K562 (cell line): ENCODE data around the gene USP4. TPM values are rescaled to one million over a fixed set of nuclear protein-coding genes. Genes with fewer than 3 reads are reported as not detected.

Experiments
- ATAC-seq: fragments of 200-7000 bp; cut with Tn5 transposase; 3 replicates; pipeline ENCODE4 v1.9.1; 2020; ENCODE audit warnings: moderate library complexity
- BruUV-seq: library from RNA; stranded (reverse); fragments of 400-500 nt; replicated peaks from 2 replicates; lab custom pipeline; 2021; lab: Mats Ljungman, UMichigan
- CTCF ChIA-PET: fragments of 300-600 bp; formaldehyde crosslinking; extraction: SDS; loops from one replicate; lab custom pipeline; 2021; ENCODE audit warnings: low intra/inter-chr PET ratio; lab: Yijun Ruan, JAX
- POLR2A ChIA-PET: fragments of 300-600, 350-650 bp; sonication (Branson Sonifier 250); formaldehyde crosslinking; extraction: SDS; loops from one replicate; lab custom pipeline; 2021; ENCODE audit warnings: antibody characterized with exemption, inconsistent platforms; lab: Yijun Ruan, JAX
- DNase-seq, 4 experiments: peaks; one replicate each; pipeline versions ENCODE4 v3.0.0 to v3.0.0-alpha.2; 2011 to 2018; ENCODE audit warnings: low spot score in 3 of 4, mixed read lengths in 3 of 4; ENCODE audit errors: extremely low read depth in 1 of 4
- FAIRE-seq: peaks from 2 replicates; lab custom pipeline; 2011; peaks lifted over from hg19 to GRCh38; lab: Jason Lieb, UNC
- H2AFZ ChIP-seq: 2 replicates; pipeline ENCODE4 v1.6.0; 2011; ENCODE audit warnings: low read depth, low read length, control low read depth, inconsistent platforms
- H3K27ac ChIP-seq: fragments of 200-600 bp; 3 replicates; pipeline ENCODE4 v1.8.0; 2011; ENCODE audit warnings: low read depth, mild to moderate bottlenecking, control low read depth, inconsistent platforms, low read length, moderate library complexity, mixed read lengths; ENCODE audit errors: extremely low read depth
- H3K27me3 ChIP-seq, 2 experiments: fragments of 300-600 bp in 1 of 2; 2 replicates in 1 of 2; 3 replicates in 1 of 2; pipeline versions ENCODE4 v1.6.0 to v1.8.0; 2011; ENCODE audit warnings: inconsistent platforms in 2 of 2, low read length in 2 of 2, mild to moderate bottlenecking in 1 of 2, mixed read lengths in 1 of 2, moderate library complexity in 1 of 2; ENCODE audit not compliant: control insufficient read depth in 2 of 2, insufficient read depth in 2 of 2
- H3K36me3 ChIP-seq: fragments of 300-600 bp; 3 replicates; pipeline ENCODE4 v1.8.0; 2011; ENCODE audit warnings: mild to moderate bottlenecking, low read length, inconsistent platforms; ENCODE audit not compliant: control insufficient read depth, insufficient read depth
- H3K4me1 ChIP-seq, 2 experiments: fragments of 200-600 bp in 1 of 2; replicated peaks in 1 of 2; 2 replicates in 1 of 2; 3 replicates in 1 of 2; pipeline versions ENCODE4 v1.5.1 to v1.8.0; 2011; ENCODE audit warnings: inconsistent platforms in 2 of 2, low read length in 2 of 2, mild to moderate bottlenecking in 1 of 2, mixed read lengths in 1 of 2, moderate library complexity in 1 of 2; ENCODE audit not compliant: control insufficient read depth in 2 of 2, insufficient read depth in 2 of 2
- H3K4me2 ChIP-seq: 2 replicates; pipeline ENCODE4 v1.6.1; 2011; ENCODE audit warnings: low read length, control low read depth, inconsistent platforms, mixed read lengths; ENCODE audit not compliant: insufficient read depth
- H3K4me3 ChIP-seq: fragments of 200-600 bp; sonication (generic), shearing (Covaris generic); 2 replicates; pipeline ENCODE4 v1.5.1; 2016; ENCODE audit warnings: control low read depth, inconsistent platforms
- H3K79me2 ChIP-seq: fragments of 200-600 bp; 3 replicates; pipeline ENCODE4 v1.8.0; 2011; ENCODE audit warnings: low read length, inconsistent platforms; ENCODE audit not compliant: control insufficient read depth, insufficient read depth
- H3K9ac ChIP-seq, 2 experiments: 2 replicates each; pipeline versions ENCODE4 v1.6.0 to v1.6.1; 2011; ENCODE audit warnings: low read depth in 2 of 2, low read length in 2 of 2, control low read depth in 1 of 2, inconsistent platforms in 1 of 2, mild to moderate bottlenecking in 1 of 2, mixed read lengths in 1 of 2; ENCODE audit not compliant: insufficient read depth in 1 of 2
- H3K9me1 ChIP-seq: one replicate; pipeline ENCODE4 v1.6.0; 2011; ENCODE audit warnings: inconsistent platforms, mild to moderate bottlenecking, low read length, moderate library complexity; ENCODE audit not compliant: control insufficient read depth, insufficient read depth
- H3K9me3 ChIP-seq: replicated peaks from 2 replicates; pipeline ENCODE4 v1.5.1; 2011; ENCODE audit warnings: low read depth, low read length, inconsistent platforms; ENCODE audit not compliant: control insufficient read depth, insufficient read depth
- H4K20me1 ChIP-seq: replicated peaks from 2 replicates; pipeline ENCODE4 v1.6.1; 2011; ENCODE audit warnings: low read length, inconsistent platforms, mixed read lengths; ENCODE audit not compliant: control insufficient read depth, insufficient read depth
- ASH1L ChIP-seq: fragments of 450-650 bp; IDR thresholded peaks from 2 replicates; pipeline ENCODE4 v1.6.1; 2018; ENCODE audit warnings: borderline replicate concordance, mild to moderate bottlenecking, low read depth; ENCODE audit not compliant: partially characterized antibody
- CUX1 ChIP-seq: fragments of 200-800 bp; sonication (Bioruptor generic); IDR thresholded peaks from 2 replicates; pipeline ENCODE4 v1.6.1; 2016; ENCODE audit warnings: missing genetic modification characterization, missing compliant biosample characterization
- EP400 ChIP-seq: fragments of 450-650 bp; IDR thresholded peaks from 2 replicates; pipeline ENCODE4 v1.6.1; 2017; ENCODE audit warnings: antibody characterized with exemption, mild to moderate bottlenecking, moderate library complexity
- MLX ChIP-seq, 2 experiments: fragments of 450-650 bp in 1 of 2; sonication (generic) in 1 of 2; formaldehyde crosslinking; conservative IDR thresholded peaks; 2 replicates each; pipeline versions ENCODE4 v1.4.0 to v1.8.1; 2020 to 2022; ENCODE audit warnings: mild to moderate bottlenecking in 1 of 2, missing genetic modification reagents in 1 of 2
- SRSF9 ChIP-seq: fragments of 200-400 bp; formaldehyde crosslinking; IDR thresholded peaks from 2 replicates; pipeline ENCODE4 v1.6.1; 2017; ENCODE audit warnings: low read depth, low read length, borderline replicate concordance
- TCFL5 ChIP-seq: fragments of 250-450 bp; sonication (Bioruptor Pico); conservative IDR thresholded peaks from 2 replicates; pipeline ENCODE4 v1.6.1; 2021; ENCODE audit warnings: mild to moderate bottlenecking, moderate library complexity, matching md5 sums
- ZBTB7A ChIP-seq: IDR thresholded peaks from 2 replicates; pipeline ENCODE4 v1.6.1; 2011; ENCODE audit warnings: low read depth, mild to moderate bottlenecking, low read length, moderate library complexity, borderline replicate concordance; ENCODE audit not compliant: control insufficient read depth
- ZNF384 ChIP-seq: IDR thresholded peaks from 2 replicates; pipeline ENCODE4 v1.6.1; 2012; ENCODE audit warnings: low read depth, low read length, improper control_type of control experiment
- WGBS: fragments of 100-300 bp; shearing (Covaris generic); methylation state at CpG from one replicate; pipeline ENCODE4 v1.1.6; 2016; ENCODE audit warnings: low coverage, mixed read lengths; ENCODE audit not compliant: insufficient coverage; ENCODE audit errors: missing lambda C conversion rate; 5-methylcytosine and 5-hydroxymethylcytosine counted together
- in situ Hi-C: fragments of 300-500 bp; cut with MboI; formaldehyde crosslinking; loops from 4 replicates; pipeline ENCODE4 v1.15.0; 2018; ENCODE audit warnings: inconsistent platforms, mixed read lengths
- intact Hi-C: fragments of 100-400 bp; cut with micrococcal nuclease; formaldehyde crosslinking; loops from 2 replicates; pipeline ENCODE4 v1.14.2; 2022
- polyA plus RNA-seq, 8 experiments: library from polyadenylated mRNA; depleted of rRNA in 4 of 8; stranded (reverse) in 5 of 8; unstranded in 3 of 8; fragments of >200 nt; fragmentation: Nextera tagmentation in 2 of 8; fragmentation: Illumina TruSeq in 1 of 8; extraction: Ambion mirVana in 2 of 8; extraction: Trizol in 1 of 8; gene quantifications; 2 replicates each; pipeline versions ENCODE4 v1.2.1 to v1.2.3, GENCODE V29; 2011 to 2014; ENCODE audit warnings: inconsistent platforms in 1 of 8, missing spikeins in 1 of 8
- total RNA-seq, 7 experiments: library from RNA; depleted of rRNA in 6 of 7; stranded (reverse); fragments of >200 nt in 6 of 7; fragmentation: Illumina TruSeq in 2 of 7; extraction: Trizol in 2 of 7; gene quantifications; 2 replicates each; pipeline versions ENCODE4 v1.2.1 to v1.2.3, GENCODE V29; 2011 to 2021; ENCODE audit warnings: low replicate concordance in 1 of 7
- TF ChIP-seq, protein P1 (sequence below): fragments of 250-450 bp; sonication (Bioruptor Pico); IDR thresholded peaks from 2 replicates; pipeline ENCODE4 v1.8.0; 2022; ENCODE audit warnings: moderate library complexity, mild to moderate bottlenecking, inconsistent platforms
- TF ChIP-seq, protein P2 (sequence below): fragments of 450-650 bp; IDR thresholded peaks from 2 replicates; pipeline ENCODE4 v1.6.1; 2016; ENCODE audit warnings: mild to moderate bottlenecking

The USP4 gene
- total and polyA plus RNA-seq, 9 of the 15 experiments (the other 6 are each of a cell fraction or from before 2014, with no cell fraction given) = 11.8 to 40.4 (median 22.9) TPM

DNA sequence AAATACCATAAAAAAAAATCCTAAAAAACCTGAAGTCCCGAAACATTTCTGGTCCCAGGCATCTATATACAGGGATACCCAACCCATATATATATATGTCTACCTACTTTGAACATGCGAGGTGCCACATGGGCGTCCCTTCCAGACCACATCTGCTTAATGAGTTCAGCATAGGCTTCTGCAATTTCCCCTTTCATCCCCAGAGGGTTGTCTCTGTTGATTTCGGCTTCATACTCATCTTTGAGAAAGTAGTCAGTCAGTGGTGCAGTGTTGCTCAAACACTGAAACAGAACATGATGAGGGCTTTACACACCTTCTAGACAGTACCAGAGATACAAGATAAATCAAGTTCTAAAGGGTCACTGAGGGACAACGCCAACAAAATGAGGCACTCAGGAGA, 34.2 kb downstream of the USP4 start (continued):
- TF ChIP-seq MLX (CRISPR knock-in tag; conservative IDR thresholded peaks at IDR 0.05) = no peak
- TF ChIP-seq ZBTB7A = no peak
- TF ChIP-seq SRSF9 = no peak

DNA sequence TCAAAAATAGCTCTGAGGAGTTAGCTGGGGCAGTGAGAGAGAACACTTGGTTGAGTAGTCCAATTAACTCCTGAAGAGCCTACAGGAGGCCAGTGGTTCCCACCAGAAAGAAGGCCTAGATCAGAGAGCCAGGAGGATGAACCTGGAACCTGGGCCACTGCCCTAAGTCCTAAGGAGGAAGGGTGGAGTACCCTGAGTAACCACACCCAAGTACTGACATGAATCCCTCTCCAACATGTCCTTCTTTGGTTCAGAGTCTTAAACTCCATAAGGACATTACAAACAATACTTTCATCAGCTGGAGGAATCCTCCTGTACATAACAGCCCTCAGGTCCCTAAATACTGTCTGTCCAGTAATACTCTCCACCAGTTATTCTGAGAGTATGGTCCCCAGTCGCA, 37.2 kb downstream of the USP4 start:
- H3K9ac ChIP-seq = no peak overlapping the region
- ATAC-seq = no peak
- no peaks in the 10 kb centered on the region for H3K9me1 ChIP-seq
- WGBS = 100% methylated on average over 1 of the region's 1 CpG
- CTCF ChIA-PET = interaction anchor here (0.5 kb wide), 1 partner anchor 287 kb away, joined by 4 read pairs; no protein-coding TSS in a partner anchor
- no peaks in the 10 kb centered on the region for H3K79me2 ChIP-seq
- no peak overlapping the region for H3K27ac ChIP-seq
- H3K4me3 ChIP-seq = no peak overlapping the region
- in situ Hi-C loops = no loop called here
- H3K27me3 ChIP-seq = no peaks in the 10 kb centered on the region
- BruUV-seq = no TSS peak
- H2AFZ ChIP-seq = no peak overlapping the region
- no peaks in the 10 kb centered on the region for H3K4me1 ChIP-seq
- intact Hi-C loops = no loop called here
- peaks cover 59% of the 10 kb centered on the region for H3K36me3 ChIP-seq
- H3K9me3 ChIP-seq = no peaks in the 10 kb centered on the region
- no peak for DNase-seq
- no peak for FAIRE-seq
- POLR2A ChIA-PET = interaction anchor here (0.7 to 1.0 kb wide), 2 partner anchors 10 to 12 kb away, joined by 3 to 5 read pairs; no protein-coding TSS in a partner anchor
- no peaks in the 10 kb centered on the region for H4K20me1 ChIP-seq
- no peak overlapping the region for H3K4me2 ChIP-seq
- no peak for TF ChIP-seq EP400
- no peak for TF ChIP-seq ZNF384
- no peak for TF ChIP-seq ASH1L
- TF ChIP-seq, protein P1, sequence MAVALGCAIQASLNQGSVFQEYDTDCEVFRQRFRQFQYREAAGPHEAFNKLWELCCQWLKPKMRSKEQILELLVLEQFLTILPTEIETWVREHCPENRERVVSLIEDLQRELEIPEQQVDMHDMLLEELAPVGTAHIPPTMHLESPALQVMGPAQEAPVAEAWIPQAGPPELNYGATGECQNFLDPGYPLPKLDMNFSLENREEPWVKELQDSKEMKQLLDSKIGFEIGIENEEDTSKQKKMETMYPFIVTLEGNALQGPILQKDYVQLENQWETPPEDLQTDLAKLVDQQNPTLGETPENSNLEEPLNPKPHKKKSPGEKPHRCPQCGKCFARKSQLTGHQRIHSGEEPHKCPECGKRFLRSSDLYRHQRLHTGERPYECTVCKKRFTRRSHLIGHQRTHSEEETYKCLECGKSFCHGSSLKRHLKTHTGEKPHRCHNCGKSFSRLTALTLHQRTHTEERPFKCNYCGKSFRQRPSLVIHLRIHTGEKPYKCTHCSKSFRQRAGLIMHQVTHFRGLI (CRISPR knock-in tag) = no peak
- TF ChIP-seq TCFL5 (CRISPR knock-in tag) = no peak
- TF ChIP-seq, protein P2, sequence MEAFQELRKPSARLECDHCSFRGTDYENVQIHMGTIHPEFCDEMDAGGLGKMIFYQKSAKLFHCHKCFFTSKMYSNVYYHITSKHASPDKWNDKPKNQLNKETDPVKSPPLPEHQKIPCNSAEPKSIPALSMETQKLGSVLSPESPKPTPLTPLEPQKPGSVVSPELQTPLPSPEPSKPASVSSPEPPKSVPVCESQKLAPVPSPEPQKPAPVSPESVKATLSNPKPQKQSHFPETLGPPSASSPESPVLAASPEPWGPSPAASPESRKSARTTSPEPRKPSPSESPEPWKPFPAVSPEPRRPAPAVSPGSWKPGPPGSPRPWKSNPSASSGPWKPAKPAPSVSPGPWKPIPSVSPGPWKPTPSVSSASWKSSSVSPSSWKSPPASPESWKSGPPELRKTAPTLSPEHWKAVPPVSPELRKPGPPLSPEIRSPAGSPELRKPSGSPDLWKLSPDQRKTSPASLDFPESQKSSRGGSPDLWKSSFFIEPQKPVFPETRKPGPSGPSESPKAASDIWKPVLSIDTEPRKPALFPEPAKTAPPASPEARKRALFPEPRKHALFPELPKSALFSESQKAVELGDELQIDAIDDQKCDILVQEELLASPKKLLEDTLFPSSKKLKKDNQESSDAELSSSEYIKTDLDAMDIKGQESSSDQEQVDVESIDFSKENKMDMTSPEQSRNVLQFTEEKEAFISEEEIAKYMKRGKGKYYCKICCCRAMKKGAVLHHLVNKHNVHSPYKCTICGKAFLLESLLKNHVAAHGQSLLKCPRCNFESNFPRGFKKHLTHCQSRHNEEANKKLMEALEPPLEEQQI = no peak
- TF ChIP-seq CUX1 (CRISPR knock-in tag) = no peak
